Fibroblast of skin of back (primary cell): ENCODE measurements around the gene RUBCN.
"Not testable (repeated sequence)": the region's sequence is repeated elsewhere in the genome, so short reads cannot be mapped to it uniquely, and the experiment has no call there.

Experiments
- DNase-seq: peaks from one replicate; pipeline ENCODE4 v3.0.0-alpha.2; 2013

The RUBCN gene

DNA sequence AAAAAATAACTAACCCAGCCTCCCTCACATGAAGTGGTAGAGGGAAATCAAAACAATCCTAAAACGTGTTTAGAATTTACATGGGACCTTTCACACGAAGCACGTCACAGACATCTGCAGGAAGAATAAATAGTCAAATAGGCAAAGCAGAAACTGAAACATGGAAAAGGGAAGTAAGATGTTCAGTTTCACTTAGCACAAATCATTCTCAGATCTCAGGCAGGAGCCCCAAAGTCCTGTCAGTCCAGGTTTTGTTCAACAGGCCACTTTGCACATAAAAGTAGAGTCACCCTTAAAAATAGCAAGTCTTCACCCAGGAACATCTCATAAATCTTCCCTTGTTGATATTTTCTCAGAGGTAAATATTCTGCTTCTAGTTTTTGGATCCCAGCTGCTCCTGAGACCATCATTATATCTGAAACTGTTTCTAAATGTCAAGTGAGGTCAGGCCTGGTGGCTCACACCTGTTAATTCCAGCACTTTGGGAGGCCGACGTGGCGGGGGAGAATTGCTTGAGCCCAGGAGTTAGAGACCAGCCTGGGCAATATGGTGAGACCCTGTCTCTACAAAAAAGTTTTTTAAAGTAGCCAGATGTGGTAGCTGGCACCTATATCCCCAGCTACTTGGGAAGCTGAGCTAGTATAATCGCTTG is 1.9 kb downstream of the RUBCN start:
- no peak for DNase-seq

GRCh38 chr3:197733042-197733441 is 3.7 kb downstream of the RUBCN start:
- DNase-seq = no peak

DNA sequence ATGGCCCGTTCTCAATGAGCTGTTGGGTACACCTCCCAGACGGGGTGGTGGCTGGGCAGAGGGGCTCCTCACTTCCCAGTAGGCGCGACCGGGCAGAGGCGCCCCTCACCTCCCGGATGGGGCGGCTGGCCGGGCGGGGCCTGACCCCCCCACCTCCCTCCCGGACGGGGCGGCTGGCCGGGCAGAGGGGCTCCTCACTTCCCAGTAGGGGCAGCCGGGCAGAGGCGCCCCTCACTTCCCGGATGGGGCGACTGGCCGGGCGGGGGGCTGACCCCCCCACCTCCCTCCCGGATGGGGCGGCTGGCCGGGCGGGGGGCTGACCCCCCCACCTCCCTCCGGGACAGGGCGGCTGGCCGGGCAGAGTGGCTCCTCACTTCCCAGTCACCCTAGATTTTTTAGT is 5.2 kb downstream of the RUBCN start:
- DNase-seq = not testable (repeated sequence)

DNA sequence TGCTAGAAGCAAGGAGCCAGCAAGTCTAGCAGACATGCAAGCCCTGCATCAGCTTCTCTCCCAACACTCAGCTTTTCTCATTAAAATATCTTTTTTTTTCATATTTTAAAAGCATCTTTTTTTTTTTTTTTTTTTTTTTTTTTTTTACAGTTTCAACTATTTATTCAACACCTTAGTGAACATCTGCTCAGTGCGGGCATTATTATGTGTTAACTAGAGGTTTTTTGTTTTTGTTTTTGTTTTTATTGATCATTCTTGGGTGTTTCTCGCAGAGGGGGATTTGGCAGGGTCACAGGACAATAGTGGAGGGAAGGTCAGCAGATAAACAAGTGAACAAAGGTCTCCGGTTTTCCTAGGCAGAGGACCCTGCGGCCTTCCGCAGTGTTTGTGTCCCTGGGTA is 5.9 kb downstream of the RUBCN start:
- not testable (repeated sequence) for DNase-seq

DNA sequence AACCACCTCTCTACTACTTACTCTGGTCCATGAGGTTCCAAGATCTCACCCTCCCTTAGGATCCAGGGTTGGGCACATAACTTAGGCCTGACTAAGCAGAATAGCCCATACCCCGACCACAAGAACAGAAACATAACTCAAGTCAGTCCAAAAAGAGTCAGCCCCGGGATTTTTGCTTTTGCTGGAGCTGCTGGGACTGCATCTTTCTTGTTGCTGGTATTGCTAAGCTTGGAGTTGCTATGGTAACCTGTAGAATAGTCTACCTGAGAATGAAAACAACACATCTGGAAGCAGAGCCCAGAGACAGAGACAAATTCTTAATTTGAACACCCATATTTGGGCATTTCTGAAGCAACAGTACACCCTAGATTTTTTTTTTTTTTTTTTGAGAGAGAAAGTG is 6.5 kb downstream of the RUBCN start:
- peak; percentile 87 for DNase-seq

- no peak for DNase-seq
These were observed 8.2 kb downstream of the RUBCN start for GRCh38 chr3:197728487-197728886.

GRCh38 chr3:197727878-197728277 is 8.8 kb downstream of the RUBCN start:
- not testable (repeated sequence) for DNase-seq

DNA sequence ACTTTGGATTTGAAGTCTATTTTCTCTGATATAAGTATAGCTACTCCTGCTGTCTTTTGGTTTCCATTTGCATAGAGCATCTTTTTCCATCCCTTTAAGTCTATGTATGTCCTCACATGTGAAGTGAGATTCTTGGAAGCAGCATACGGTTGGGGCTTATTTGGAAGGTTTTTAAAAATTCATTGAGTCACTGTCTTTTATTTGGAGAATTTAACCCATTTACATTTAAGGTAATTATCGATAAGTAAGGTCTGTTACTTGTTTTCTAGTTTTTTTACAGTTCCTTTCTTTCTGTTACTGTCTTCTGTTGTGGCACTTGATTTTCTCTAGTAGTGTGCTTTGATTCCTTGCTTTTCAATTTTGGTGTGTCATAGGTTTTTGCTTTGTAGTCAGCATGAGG is 14.0 kb downstream of the RUBCN start:
- no peak for DNase-seq

DNA sequence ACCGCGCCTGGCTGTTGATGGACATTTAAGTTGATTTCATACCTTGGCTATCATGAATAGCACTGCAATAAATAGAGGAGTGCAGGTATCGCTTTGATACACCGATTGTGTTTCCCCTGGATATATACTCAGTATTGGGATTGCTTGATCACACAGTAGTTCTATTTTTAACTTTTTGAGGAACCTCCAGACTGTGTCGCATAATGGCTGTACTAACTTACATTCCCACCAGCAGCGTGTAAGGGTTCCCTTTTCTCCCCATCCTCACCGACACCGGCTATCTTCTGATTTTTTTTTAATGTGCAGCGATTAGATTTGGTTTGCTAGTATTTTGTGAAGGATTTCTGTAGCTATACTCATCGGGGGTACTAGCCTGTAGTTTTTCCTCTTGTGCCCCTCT is 16.0 kb downstream of the RUBCN start:
- no peak for DNase-seq

DNA sequence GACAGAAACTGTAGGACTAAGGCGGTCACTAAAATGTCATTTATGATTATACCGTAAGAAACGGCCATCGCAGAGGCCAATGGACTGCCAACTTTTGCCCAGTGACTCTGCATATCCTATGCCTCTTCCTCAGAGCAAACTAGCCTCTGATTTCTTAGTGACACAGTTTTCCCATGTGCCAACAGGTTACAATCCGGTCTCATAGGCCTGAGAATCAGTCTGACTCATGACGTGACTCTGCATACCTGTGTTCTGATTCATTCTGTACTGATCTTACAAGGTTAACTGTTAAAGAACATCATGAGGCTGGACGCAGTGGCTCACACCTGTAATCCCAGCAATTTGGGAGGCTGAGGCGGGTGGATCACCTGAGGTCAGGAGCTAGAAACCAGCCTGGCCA is 17.8 kb downstream of the RUBCN start:
- DNase-seq = peak; percentile 84

DNA sequence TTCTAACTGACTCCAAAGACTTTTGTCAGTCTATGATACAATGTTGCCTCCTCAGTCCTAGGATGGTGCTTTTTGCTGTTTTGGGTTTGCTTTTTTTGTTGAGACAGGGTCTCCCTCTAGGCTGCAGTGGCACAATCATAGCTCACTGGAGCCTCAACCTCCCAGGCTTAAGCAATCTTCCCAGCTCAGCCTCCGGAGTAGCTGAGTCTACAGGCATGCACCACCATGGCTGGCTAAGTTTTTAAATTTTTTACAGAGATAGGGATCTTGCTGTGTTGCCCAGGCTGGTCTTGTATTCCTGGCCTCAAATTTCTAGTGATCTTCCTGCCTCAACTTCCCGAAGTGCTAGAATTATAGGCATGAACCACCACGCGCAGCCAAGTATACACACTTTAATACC is 22.5 kb downstream of the RUBCN start:
- DNase-seq = no peak

DNA sequence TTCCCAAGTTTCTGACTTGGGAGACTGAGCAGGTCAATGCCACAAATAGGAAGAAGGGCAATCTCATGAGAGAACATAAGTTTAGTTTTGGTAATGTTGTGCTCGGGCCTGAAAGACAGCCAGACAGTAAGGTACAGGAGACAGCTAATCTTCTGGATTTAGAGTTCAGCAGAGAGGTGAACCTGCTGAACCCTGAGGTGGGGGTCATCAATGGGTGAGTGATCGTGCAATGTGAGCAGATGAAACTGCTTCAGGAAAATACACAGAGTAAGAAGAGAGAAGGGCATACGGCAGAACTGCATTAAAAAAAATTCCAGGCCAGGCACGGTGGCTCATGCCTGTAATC is 23.3 kb downstream of the RUBCN start:
- DNase-seq = no peak

DNA sequence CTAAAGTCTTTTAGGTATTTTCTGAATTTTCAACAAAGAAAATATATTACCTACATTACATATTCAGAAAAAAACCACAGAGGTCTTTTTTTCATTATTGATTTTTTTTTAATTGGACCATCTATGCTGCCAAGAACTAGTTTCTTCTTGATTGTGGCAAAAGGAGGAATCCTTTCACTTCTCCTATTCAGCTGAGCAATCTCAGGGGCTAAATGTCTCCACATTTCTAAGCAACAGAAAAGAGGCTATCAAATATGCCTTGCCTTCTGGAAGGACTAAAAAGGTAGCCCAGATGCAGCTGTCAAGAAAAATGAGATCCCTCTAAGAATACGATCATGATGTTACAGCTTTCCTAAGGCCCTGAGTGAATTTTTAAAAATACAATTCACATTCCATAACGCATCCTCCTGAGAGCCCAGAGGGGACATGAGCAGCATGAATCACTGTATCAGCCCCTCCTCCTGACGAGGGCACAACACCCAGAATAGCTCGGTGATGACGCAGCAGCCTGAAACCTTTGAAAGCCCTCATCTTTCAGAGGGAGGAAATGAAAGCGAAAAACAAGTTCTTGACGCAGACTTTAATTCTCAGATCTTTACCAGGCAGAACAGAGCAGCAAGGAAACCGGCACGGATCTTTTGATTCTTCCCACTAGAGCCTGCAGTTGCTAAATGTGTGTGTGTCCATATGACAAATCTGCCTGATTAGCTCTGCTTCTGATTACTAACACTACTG is 24.6 kb downstream of the RUBCN start:
- peak; percentile 99 for DNase-seq

DNA sequence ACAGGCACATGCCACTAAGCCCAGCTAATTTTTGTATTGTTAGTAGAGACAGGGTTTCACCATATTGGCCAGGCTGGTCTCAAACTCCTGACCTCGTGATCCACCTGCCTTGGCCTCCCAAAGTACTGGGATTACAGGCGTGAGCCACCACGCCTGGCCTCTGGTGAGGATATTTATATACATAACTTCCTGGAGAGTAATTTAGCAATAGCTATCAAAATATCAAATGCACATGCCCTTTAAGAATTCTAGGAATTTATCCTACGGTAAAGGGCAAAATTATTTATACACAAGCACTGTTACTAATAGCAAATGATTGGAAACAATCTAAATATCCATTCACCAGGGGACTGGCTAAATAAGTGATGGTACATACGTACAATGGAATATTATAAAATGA is 25.7 kb downstream of the RUBCN start:
- DNase-seq = peak; percentile 44

- DNase-seq = no peak
These were observed 27.6 kb downstream of the RUBCN start for GRCh38 chr3:197709135-197709534.

DNA sequence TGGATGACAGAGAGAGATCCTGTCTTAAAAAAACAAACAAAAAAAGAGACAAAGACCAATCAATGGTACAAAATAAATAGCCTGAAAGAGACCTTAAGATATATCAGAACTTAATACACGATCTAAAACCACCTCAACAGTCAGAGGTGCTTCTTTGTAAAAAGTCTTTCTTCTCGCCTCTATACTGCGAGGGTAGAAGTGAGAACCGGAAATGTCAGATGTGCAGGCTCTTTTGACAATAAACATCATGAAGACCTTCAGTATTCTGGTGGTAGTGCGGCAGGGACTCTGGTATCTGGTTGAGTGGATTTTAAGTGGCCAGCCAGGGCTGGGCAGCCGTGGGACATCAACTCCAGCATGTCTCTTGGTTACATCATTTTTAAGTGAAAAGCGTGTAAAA is 30.0 kb downstream of the RUBCN start:
- no peak for DNase-seq

DNA sequence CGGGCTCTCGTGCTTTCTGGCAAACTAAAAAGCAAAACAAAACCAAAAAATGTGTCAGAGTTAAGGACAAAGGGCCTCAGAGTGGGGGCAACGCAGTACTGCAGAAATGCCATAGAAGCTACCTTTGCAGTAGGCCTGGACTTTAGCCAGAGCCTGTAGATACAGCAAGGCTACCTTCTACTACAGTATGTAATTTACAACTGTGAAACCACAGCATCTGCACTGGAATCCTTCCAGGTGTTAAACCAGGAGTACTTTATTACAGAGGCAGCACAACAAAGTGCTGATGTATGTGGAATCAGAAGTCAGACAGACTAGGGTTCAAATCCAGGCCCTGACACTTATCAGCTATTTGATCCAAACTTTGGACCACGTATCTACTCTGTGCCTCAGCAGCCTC is 34.9 kb downstream of the RUBCN start:
- DNase-seq = no peak

GRCh38 chr3:197700095-197700494 is 36.6 kb downstream of the RUBCN start:
- DNase-seq = peak; percentile 44

DNA sequence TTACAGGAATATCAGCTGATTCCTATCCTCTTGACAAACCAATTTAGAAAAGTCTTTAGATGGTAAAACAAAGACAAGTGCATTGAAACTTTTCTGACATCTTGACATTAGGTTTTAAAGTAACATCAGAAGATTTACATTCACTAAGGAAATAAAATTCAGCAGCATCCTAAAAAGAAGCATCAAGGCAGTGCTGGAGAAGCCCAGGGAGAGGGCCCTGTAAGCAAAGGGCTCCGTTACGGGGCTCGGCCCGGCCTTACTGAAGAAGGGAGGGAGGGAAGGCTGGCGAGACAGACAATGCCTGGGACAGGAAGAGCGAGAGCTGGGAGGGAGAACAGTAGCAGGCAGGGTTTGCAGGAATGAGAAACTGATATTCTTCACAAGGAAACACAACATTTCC is 39.3 kb downstream of the RUBCN start:
- no peak for DNase-seq

- DNase-seq = no peak
These were observed 42.5 kb downstream of the RUBCN start for GRCh38 chr3:197694251-197694650.

DNA sequence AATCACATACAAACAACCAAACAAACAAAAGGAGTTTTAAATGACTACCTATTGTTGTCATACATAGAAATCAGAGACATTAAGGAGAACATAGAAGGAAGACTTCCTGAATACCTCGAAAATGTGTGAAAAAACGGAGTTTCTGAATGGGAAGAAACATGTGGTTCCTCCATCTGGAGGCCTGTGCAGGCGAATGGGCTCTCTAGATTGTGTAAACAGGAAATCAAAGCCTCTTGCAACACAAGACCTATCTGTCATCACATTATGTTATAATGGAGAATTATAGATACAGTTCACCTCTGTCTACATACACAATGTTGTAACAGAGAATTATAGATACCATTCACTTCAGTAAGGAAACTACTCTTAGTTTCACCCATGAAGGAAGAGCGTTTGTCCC is 44.1 kb downstream of the RUBCN start:
- no peak for DNase-seq

DNA sequence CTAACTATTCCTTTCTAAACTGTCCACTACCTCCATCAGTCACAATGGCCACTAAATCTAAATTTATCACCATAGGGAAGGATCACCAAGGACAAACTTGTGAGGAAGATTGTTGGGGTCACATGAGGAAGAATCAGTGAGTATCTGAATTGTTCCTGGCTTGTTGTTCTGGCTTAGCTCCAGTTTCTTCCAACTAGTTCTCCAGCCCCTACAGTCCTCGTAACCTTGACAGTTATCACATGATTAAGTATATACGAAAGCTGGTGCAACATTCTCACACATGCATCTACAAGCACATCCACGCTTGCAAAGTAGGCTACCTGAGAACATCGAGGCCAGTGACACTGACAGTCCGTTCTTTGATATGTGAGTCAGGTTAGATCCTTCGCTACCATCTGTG is 46.0 kb downstream of the RUBCN start:
- no peak for DNase-seq

GRCh38 chr3:197687570-197687969 is 49.1 kb downstream of the RUBCN start:
- no peak for DNase-seq

- no peak for DNase-seq
These were observed 49.8 kb downstream of the RUBCN start for GRCh38 chr3:197686899-197687298.

- DNase-seq = no peak
These were observed 51.2 kb downstream of the RUBCN start for GRCh38 chr3:197685546-197685945.
